Endodermal cell (in vitro differentiated cells): ENCODE results near the gene SGMS1. TPM values are rescaled to one million over a fixed set of nuclear protein-coding genes. Genes with fewer than 3 reads are reported as not detected.
A peak's percentile ranks its signal among the peaks of the same experiment; 100 is the strongest.

ENCODE experiments used
- DNase-seq: peaks from one replicate; pipeline ENCODE4 v3.0.0-alpha.2; 2017
- H3K27ac ChIP-seq: 2 replicates; pipeline ENCODE4 v1.5.1; 2013; ENCODE audit warnings: mild to moderate bottlenecking, low read depth, low read length, moderate library complexity
- H3K27me3 ChIP-seq: 2 replicates; pipeline ENCODE4 v1.6.1; 2013; ENCODE audit warnings: mild to moderate bottlenecking, low read length, moderate library complexity; ENCODE audit not compliant: insufficient read depth, control insufficient read depth, poor library complexity, severe bottlenecking
- H3K36me3 ChIP-seq: 2 replicates; pipeline ENCODE4 v1.7.0; 2013; ENCODE audit warnings: mild to moderate bottlenecking, low read length, moderate library complexity; ENCODE audit not compliant: control insufficient read depth, insufficient read depth
- H3K4me1 ChIP-seq: one replicate; pipeline ENCODE4 v1.7.0; 2013; ENCODE audit warnings: low read length; ENCODE audit not compliant: control insufficient read depth, insufficient read depth
- H3K4me3 ChIP-seq: 2 replicates; pipeline ENCODE4 v1.5.1; 2013; ENCODE audit warnings: mild to moderate bottlenecking, low read length, moderate library complexity
- H3K9ac ChIP-seq: 2 replicates; pipeline ENCODE4 v1.6.1; 2013; ENCODE audit warnings: mild to moderate bottlenecking, low read length, moderate library complexity; ENCODE audit not compliant: poor library complexity, severe bottlenecking; ENCODE audit errors: extremely low read depth
- H3K9me3 ChIP-seq: 2 replicates; pipeline ENCODE4 v1.6.1; 2013; ENCODE audit warnings: mild to moderate bottlenecking, low read length, moderate library complexity; ENCODE audit not compliant: control insufficient read depth
- H3K27ac Mint-ChIP-seq: 2 replicates; pipeline ENCODE4 v1.8.0; 2020; ENCODE audit warnings: mixed read lengths
- H3K27me3 Mint-ChIP-seq: 2 replicates; pipeline ENCODE4 v1.8.0; 2021; ENCODE audit warnings: mild to moderate bottlenecking, mixed read lengths; ENCODE audit not compliant: insufficient read depth
- H3K36me3 Mint-ChIP-seq: 2 replicates; pipeline ENCODE4 v1.8.0; 2020; ENCODE audit warnings: low read depth, mixed read lengths
- H3K4me1 Mint-ChIP-seq: 2 replicates; pipeline ENCODE4 v1.8.0; 2020; ENCODE audit warnings: mixed read lengths
- H3K4me3 Mint-ChIP-seq: 2 replicates; pipeline ENCODE4 v1.8.0; 2020; ENCODE audit warnings: mild to moderate bottlenecking, moderate library complexity, mixed read lengths
- H3K9me3 Mint-ChIP-seq: 2 replicates; pipeline ENCODE4 v1.8.0; 2020; ENCODE audit warnings: mild to moderate bottlenecking, mixed read lengths
- WGBS, 2 experiments: methylation state at CpG; one replicate each; pipeline versions ENCODE4 v1.1.5 to v1.1.7; 2013; ENCODE audit warnings: missing lambda C conversion rate in 2 of 2, mixed read lengths in 1 of 2; ENCODE audit not compliant: insufficient coverage in 1 of 2, insufficient read length in 1 of 2; 5-methylcytosine and 5-hydroxymethylcytosine counted together
- total RNA-seq, 2 donors: library from RNA; stranded (reverse); fragmentation: NEBNext Ultra II Directional in 1 of 2; extraction: Animal tissue kit (Norgen Biotek cat#: 25700) in 1 of 2; gene quantifications; 2 replicates in 1 of 2; 3 replicates in 1 of 2; pipeline ENCODE4 v1.2.1, GENCODE V29; 2021
- TF ChIP-seq, protein P1 (sequence below): fragments of 200-600 bp; sonication (generic); conservative IDR thresholded peaks from 2 replicates; pipeline ENCODE4 v1.5.0; 2021; ENCODE audit warnings: antibody characterized with exemption, mild to moderate bottlenecking

Gene SGMS1
- total RNA-seq, 2 donors from 2014 or later, result 12.0 to 14.3 TPM

DNA sequence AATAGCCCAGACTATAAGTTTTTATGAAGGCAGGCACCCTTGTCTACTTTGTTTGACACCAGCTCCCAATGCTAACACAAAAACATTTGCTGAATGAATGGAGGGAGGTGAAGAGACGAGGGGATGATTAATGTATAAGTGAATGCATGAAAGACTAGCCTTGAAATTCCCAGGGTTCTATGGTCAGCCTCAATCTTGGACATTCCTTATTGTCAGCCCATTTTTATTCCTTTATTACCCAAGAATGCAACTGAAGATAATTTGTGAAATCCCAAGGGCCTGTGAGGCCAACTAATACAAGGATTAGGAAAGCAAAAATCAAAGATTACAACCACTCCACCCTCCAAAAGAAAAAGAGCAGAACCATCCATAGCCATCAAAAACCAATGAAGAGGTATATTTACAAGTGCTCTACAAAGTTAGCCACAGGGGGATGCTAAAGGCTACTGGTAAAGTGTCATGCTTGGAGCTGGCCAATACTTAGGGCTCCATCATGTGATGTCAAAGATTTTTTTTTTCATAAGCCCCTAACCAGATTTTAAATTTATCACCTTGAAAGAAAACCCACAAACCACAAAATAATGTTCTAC lies 332.4 kb downstream of the SGMS1 start:
- Mint-ChIP-seq H3K36me3 (no peaks in the 10 kb centered on the region), H3K4me3 (no peak overlapping the region), H3K9me3 (no peaks in the 10 kb centered on the region), H3K27me3 (no peaks in the 10 kb centered on the region), H3K4me1 (no peaks in the 10 kb centered on the region), H3K27ac (no peak overlapping the region)
- Histone ChIP-seq H3K27ac (no peak overlapping the region), H3K36me3 (no peaks in the 10 kb centered on the region), H3K27me3 (no peaks in the 10 kb centered on the region), H3K4me3 (no peak overlapping the region), H3K9ac (no peak overlapping the region), H3K4me1 (no peaks in the 10 kb centered on the region), H3K9me3 (no peaks in the 10 kb centered on the region)
- whole genome bisulfite sequencing, 2 experiments, result 64% methylated on average over 1 of the region's 1 CpG; no CpG with 5 or more reads in 1 of the 2 experiments
- TF ChIP-seq, protein P1, sequence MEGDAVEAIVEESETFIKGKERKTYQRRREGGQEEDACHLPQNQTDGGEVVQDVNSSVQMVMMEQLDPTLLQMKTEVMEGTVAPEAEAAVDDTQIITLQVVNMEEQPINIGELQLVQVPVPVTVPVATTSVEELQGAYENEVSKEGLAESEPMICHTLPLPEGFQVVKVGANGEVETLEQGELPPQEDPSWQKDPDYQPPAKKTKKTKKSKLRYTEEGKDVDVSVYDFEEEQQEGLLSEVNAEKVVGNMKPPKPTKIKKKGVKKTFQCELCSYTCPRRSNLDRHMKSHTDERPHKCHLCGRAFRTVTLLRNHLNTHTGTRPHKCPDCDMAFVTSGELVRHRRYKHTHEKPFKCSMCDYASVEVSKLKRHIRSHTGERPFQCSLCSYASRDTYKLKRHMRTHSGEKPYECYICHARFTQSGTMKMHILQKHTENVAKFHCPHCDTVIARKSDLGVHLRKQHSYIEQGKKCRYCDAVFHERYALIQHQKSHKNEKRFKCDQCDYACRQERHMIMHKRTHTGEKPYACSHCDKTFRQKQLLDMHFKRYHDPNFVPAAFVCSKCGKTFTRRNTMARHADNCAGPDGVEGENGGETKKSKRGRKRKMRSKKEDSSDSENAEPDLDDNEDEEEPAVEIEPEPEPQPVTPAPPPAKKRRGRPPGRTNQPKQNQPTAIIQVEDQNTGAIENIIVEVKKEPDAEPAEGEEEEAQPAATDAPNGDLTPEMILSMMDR, result peak; percentile 72
- no peak for DNase-seq

DNA sequence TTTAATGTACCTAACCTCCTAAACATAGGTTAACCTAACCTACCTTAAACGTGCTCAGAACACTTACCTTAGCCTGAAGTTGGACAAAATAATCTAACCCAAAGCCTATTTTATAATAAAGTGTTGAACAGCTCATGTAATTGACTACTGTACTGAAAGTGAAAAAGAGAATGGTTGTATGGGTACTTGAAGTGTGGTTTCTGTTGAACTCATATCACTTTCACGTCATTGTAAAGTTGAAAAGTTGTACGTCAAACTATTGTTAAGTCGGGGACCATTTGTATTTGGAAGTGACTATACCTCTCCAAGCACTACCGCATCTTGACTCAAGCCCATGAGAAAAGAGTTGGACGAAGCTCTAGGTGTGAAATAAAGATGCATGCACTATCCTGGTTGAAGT lies 334.6 kb downstream of the SGMS1 start:
- TF ChIP-seq, protein P1, result no peak
- no peaks in the 10 kb centered on the region for H3K9me3 ChIP-seq
- no peak overlapping the region for H3K9ac ChIP-seq
- H3K4me1 ChIP-seq, result no peaks in the 10 kb centered on the region
- H3K27me3 ChIP-seq, result no peaks in the 10 kb centered on the region
- Mint-ChIP-seq H3K27me3 (peaks cover 1% of the 10 kb centered on the region), H3K9me3 (no peaks in the 10 kb centered on the region), H3K36me3 (no peaks in the 10 kb centered on the region), H3K4me1 (no peaks in the 10 kb centered on the region), H3K4me3 (no peak overlapping the region), H3K27ac (no peak overlapping the region)
- no peak for DNase-seq
- 88 to 95% methylated on average over 4 to 6 of the region's 6 CpGs for WGBS, 2 experiments
- no peaks in the 10 kb centered on the region for H3K36me3 ChIP-seq
- no peak overlapping the region for H3K27ac ChIP-seq
- H3K4me3 ChIP-seq, result no peak overlapping the region

GRCh38 chr10:50286996-50287803 lies 336.6 kb downstream of the SGMS1 start:
- Mint-ChIP-seq H3K4me3 (no peak overlapping the region), H3K27ac (no peak overlapping the region), H3K36me3 (no peaks in the 10 kb centered on the region), H3K4me1 (no peaks in the 10 kb centered on the region), H3K9me3 (no peaks in the 10 kb centered on the region), H3K27me3 (peaks cover 7% of the 10 kb centered on the region)
- no peaks in the 10 kb centered on the region for H3K9me3 ChIP-seq
- no peaks in the 10 kb centered on the region for H3K4me1 ChIP-seq
- DNase-seq, result no peak
- H3K4me3 ChIP-seq, result no peak overlapping the region
- H3K36me3 ChIP-seq, result no peaks in the 10 kb centered on the region
- H3K9ac ChIP-seq, result no peak overlapping the region
- no peaks in the 10 kb centered on the region for H3K27me3 ChIP-seq
- TF ChIP-seq, protein P1, result no peak
- H3K27ac ChIP-seq, result no peak overlapping the region
- WGBS, 2 experiments, result 89 to 93% methylated on average over 7 to 9 of the region's 9 CpGs
